ENCODE results near the gene TEAD1. TPM values are rescaled to one million over a fixed set of nuclear protein-coding genes. Genes with fewer than 3 reads are reported as not detected.

Gene TEAD1
- total RNA-seq, 4 donors from 2014 or later = 127 to 165 (median 140) TPM

DNA sequence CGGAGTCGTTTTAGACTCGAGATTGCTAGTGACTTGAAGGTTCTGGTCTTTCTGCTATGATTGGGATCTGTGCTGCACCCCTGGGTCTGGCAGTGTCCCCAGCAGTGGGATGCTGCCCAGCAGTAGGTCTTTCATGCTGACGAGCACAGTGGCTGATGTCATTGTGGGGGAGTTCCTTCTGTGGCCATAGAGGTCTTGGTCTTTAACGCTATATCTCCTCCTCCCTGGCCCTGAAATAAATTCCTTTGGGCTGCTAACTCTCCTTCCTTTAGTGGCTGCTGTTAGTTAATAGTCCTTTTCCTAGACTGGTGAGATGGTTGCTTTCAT, 136.3 kb downstream of the TEAD1 start:
- H3K36me3 ChIP-seq = no peaks in the 10 kb centered on the region
- H3K4me1 ChIP-seq = peaks cover 0 to 84% (median 31%) of the 10 kb centered on the region in 4 donors
- H3K9me3 ChIP-seq = no peaks in the 10 kb centered on the region
- H3K4me3 ChIP-seq = no peak overlapping the region
- H3K27ac ChIP-seq = peak overlapping the region in 3 of 4 donors; percentile 59 to 88 (median 68)
- DNase-seq (ENCODE audit: low spot score in 2 of 2) = no peak
- no peaks in the 10 kb centered on the region for H3K27me3 ChIP-seq
- WGBS, 2 donors = 18 to 41% methylated on average over 5 of the region's 5 CpGs
- no peak for TF ChIP-seq POLR2A (IDR thresholded peaks at IDR 0.05)
- TF ChIP-seq EP300 (IDR thresholded peaks at IDR 0.05) = peak in 1 of 2 donors; percentile 13

DNA sequence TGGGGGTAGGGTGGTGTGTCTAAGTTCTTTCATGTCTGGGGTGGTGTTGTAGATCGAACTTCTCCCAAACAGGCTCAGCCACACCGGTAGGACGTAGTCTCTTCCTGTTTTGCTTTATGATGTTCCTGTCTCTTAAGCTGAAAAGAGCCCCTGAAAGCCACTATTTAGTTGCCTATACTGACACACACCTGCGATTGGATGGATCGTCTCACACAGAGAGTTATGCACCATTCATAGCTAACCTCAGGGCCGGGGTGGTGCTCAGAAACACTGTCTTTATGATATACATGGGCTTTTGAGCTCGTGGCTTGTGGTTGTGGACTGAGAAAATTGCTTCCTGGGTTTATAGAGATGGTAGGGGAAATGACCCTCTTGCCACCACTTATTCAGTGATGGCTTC, 137.6 kb downstream of the TEAD1 start:
- peaks cover 0 to 89% (median 44%) of the 10 kb centered on the region in 4 donors for H3K4me1 ChIP-seq
- H3K27ac ChIP-seq = peak overlapping the region in 2 of 4 donors; percentile 68 to 88
- WGBS, 2 donors = 80 to 81% methylated on average over 7 of the region's 7 CpGs

GRCh38 chr11:12812849-12813248, 138.6 kb downstream of the TEAD1 start:
- H3K4me3 ChIP-seq = no peak overlapping the region
- WGBS, 2 donors = 35 to 47% methylated on average over 4 of the region's 4 CpGs
- no peaks in the 10 kb centered on the region for H3K36me3 ChIP-seq
- H3K27me3 ChIP-seq = no peaks in the 10 kb centered on the region
- H3K9me3 ChIP-seq = no peaks in the 10 kb centered on the region
- H3K4me1 ChIP-seq = peaks cover 0 to 92% (median 47%) of the 10 kb centered on the region in 4 donors
- peak overlapping the region in 3 of 4 donors; percentile 0 to 88 (median 88) for H3K27ac ChIP-seq
- DNase-seq (ENCODE audit: low spot score in 2 of 2) = no peak
- TF ChIP-seq POLR2A (IDR thresholded peaks at IDR 0.05) (no peak), EP300 (IDR thresholded peaks at IDR 0.05) (no peak), CTCF (IDR thresholded peaks at IDR 0.05) (no peak)

More for the DNA sequence above, 137.6 kb downstream of the TEAD1 start:
- no peaks in the 10 kb centered on the region for H3K27me3 ChIP-seq
- no peak overlapping the region for H3K4me3 ChIP-seq
- TF ChIP-seq CTCF (IDR thresholded peaks at IDR 0.05) (no peak), EP300 (IDR thresholded peaks at IDR 0.05) (no peak), POLR2A (IDR thresholded peaks at IDR 0.05) (no peak)
- H3K36me3 ChIP-seq = no peaks in the 10 kb centered on the region
- no peaks in the 10 kb centered on the region for H3K9me3 ChIP-seq
- no peak for DNase-seq (ENCODE audit: low spot score in 2 of 2)

DNA sequence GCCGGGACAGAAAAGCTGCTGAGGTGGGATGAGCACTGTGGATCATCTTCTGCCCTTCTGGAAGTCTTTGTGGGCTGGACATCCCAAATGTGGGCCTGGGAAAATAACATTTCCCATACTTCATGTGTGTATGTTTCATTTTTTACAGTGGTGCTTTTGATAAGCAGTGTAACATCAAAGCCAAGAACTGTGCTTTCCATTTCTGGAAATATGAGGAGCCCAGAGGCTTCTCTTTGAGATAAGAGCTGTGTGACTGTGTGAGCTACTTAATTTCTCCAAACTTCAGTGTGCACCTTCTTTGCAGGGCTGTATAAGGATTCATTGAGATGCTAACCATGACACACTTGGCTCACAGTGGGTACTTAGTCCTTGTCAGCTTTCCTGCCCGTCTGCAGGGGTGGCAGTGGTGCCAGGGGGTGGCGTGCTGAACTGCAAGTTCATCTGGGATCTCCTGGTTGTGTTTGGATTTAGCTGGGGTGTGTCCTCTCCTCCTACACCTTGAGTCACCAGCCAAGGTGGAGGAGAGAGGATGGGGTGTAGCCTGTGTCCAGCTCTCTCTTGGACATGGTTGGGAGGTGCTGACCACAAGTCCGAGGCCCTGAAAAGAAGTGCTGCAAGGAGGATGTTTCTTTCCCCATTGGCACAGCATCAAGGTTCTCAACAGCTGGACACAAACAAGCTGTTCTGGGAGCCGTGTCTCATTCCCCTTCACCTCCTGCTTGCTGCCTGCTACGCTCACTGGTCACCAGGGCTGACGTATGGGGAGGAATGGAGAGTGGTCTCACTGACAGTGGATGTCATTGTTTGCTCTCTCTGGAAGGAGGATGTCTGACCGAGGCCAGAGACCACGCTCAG, 139.4 kb downstream of the TEAD1 start:
- TF ChIP-seq EP300 (IDR thresholded peaks at IDR 0.05) (peak in 1 of 2 donors; percentile 38), POLR2A (IDR thresholded peaks at IDR 0.05) (no peak)
- Histone ChIP-seq H3K4me3 (no peak overlapping the region), H3K9me3 (no peaks in the 10 kb centered on the region), H3K36me3 (no peaks in the 10 kb centered on the region), H3K27ac (peak overlapping the region; percentile 65 to 88 (median 78)), H3K4me1 (peaks cover 0 to 94% (median 52%) of the 10 kb centered on the region in 4 donors), H3K27me3 (no peaks in the 10 kb centered on the region)
- WGBS, 2 donors = 36% methylated on average over 9 of the region's 9 CpGs
- DNase-seq (ENCODE audit: low spot score in 2 of 2) = peak in 1 of 2 donors; percentile 38

- peaks cover 0 to 94% (median 46%) of the 10 kb centered on the region in 4 donors for H3K4me1 ChIP-seq
- 0 to 8% methylated on average over 3 of the region's 3 CpGs for WGBS, 2 donors
- no peak for DNase-seq (ENCODE audit: low spot score in 2 of 2)
- H3K27ac ChIP-seq = peak overlapping the region; percentile 65 to 88 (median 78)
- H3K9me3 ChIP-seq = no peaks in the 10 kb centered on the region
- peak overlapping the region in 2 of 4 donors; percentile 19 to 21 for H3K4me3 ChIP-seq
- H3K36me3 ChIP-seq = no peaks in the 10 kb centered on the region
- TF ChIP-seq EP300 (IDR thresholded peaks at IDR 0.05) (no peak), POLR2A (IDR thresholded peaks at IDR 0.05) (no peak), CTCF (IDR thresholded peaks at IDR 0.05) (no peak)
- H3K27me3 ChIP-seq = no peaks in the 10 kb centered on the region
Observed at GRCh38 chr11:12815129-12815480, 140.9 kb downstream of the TEAD1 start.

DNA sequence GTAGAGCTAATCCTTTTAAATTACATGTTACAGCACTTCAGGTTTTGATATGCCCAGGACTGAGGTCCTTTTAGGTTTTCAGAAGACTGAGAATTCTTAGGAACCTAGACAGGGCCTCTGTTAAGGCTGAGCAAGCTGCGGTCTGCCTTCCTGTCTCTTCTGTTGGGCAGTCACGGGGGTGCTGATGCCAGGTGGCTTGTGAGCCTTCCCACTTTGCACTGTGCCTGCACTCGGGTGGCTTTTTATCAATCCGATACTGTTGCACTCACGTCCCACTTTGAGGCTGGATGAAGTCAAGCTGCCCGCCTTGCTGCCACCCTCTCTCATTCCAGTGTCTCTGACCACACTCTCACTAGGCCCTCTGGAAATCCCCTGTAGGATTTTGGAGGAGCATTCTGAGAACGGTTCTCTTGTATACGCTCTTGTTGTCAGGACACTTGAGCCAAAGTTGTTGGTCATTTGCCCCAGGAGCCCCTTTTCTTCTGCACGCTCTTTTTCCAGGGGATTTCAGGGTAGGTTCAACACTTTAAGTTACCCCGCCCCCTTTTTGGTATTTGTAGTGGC, 141.8 kb downstream of the TEAD1 start:
- H3K27me3 ChIP-seq = no peaks in the 10 kb centered on the region
- no peaks in the 10 kb centered on the region for H3K9me3 ChIP-seq
- peak overlapping the region in 3 of 4 donors; percentile 65 to 88 (median 88) for H3K27ac ChIP-seq
- no peak overlapping the region for H3K4me3 ChIP-seq
- H3K4me1 ChIP-seq = peaks cover 0 to 94% (median 44%) of the 10 kb centered on the region in 4 donors
- no peak for DNase-seq (ENCODE audit: low spot score in 2 of 2)
- 53 to 60% methylated on average over 10 of the region's 10 CpGs for WGBS, 2 donors
- TF ChIP-seq CTCF (IDR thresholded peaks at IDR 0.05) (no peak), POLR2A (IDR thresholded peaks at IDR 0.05) (no peak), EP300 (IDR thresholded peaks at IDR 0.05) (no peak)
- H3K36me3 ChIP-seq = no peaks in the 10 kb centered on the region

All from tibial nerve (tissue), 4 donors.